ENCODE results near the gene PDPK1.

PDPK1 gene

DNA sequence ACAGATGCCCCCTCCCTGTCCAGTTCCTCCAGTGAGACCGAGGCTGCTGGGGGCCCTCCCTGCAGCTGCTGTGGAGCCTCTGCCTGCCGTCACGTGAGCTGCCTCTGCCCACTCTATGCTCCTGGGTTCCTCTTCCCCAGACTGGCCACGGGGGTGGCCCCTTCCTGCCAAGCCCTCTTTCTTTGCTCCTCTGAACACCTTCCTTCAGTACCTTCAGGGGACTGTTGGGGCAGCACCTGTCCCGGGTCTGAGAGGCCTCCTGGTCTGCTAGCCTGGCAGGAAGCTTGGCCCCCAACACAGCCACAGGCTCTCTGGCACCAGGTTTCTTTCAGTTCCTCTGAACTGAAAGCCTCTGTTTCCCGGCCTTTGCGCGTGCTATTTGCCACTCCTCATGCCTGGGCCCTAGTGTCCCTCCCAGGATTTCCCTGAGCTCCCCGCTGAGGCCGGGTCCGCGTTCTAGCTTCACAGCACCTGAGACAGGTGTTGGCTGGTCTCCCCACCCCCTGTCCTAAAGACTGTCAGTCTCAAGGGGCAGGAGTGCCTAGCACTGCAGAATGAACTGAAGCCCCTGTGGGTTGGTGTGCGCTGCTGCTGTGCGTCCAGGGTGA lies 30.7 kb upstream of the PDPK1 start:
- DNase-seq (ENCODE audit: low read depth) = no peak

DNA sequence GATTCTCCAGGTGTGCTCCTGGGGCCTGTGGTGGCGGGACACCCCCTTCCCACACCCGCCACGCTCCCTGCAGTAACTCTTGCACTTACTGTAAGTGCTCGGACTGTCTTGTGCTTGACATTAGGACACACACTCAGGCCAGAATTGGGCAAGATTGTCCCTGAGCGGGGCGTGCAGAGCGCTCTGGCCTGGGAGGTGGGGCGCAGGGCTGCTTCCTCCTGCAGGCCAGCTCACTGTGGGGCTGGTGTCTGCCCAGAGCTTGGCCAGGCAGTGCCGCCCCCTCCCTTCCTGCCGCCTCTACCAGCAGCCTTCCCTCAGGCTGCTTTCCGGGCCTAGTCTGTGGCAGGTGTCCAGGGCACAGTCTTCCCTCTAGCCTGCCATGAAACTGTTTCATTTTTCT lies 30.2 kb upstream of the PDPK1 start:
- DNase-seq (ENCODE audit: low read depth) = no peak

- DNase-seq (ENCODE audit: low read depth) = no peak
These were observed 29.0 kb upstream of the PDPK1 start for GRCh38 chr16:2508722-2509400.

GRCh38 chr16:2511128-2511800 lies 26.6 kb upstream of the PDPK1 start:
- no peak for DNase-seq (ENCODE audit: low read depth)

DNA sequence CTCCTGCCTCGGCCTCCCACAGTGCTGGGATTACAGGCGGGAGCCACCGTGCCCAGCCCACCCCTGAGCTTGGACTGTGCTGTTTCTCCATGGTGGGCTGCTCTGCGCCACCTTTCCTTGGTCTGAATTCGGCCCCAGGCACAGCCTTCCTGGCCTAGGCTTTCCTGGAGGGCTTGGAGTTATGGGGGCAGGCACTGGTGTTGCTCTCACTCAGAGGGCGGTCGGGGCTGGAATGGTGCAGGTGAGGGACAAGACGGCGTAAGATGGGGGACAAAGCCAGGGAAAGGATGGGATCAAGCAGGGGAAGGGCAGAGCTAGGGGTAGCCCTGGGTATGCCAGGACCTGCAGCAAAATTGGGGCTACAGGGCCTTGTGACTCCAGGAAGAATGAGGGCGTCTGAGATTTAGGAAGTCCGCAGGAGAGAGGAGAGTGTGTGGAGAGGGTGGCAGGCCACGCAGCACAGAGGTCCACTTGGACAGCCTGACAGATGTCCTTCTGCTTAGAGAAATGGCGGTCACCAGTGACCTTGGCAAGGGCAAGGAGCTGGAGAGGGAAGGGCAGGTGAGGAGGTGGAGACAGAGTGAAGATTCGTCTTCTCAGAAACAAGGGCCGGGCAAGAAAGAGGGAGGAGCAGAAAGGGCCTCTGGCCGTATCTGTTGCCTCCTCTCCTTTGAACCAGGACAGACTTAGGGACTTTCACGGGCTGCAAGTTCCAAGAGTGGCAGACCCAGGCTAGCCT lies 25.7 kb upstream of the PDPK1 start:
- DNase-seq (ENCODE audit: low read depth) = no peak

- DNase-seq (ENCODE audit: low read depth) = no peak
These were observed 25.0 kb upstream of the PDPK1 start for GRCh38 chr16:2512735-2513404.

- no peak for DNase-seq (ENCODE audit: low read depth)
These were observed 24.2 kb upstream of the PDPK1 start, which contains the start of gene ATP6V0C for GRCh38 chr16:2513405-2514332. Gene ATP6V0C, plus strand, starts transcription at chr16:2513952. Its CDS starts 152 bp downstream, at chr16:2514104.

DNA sequence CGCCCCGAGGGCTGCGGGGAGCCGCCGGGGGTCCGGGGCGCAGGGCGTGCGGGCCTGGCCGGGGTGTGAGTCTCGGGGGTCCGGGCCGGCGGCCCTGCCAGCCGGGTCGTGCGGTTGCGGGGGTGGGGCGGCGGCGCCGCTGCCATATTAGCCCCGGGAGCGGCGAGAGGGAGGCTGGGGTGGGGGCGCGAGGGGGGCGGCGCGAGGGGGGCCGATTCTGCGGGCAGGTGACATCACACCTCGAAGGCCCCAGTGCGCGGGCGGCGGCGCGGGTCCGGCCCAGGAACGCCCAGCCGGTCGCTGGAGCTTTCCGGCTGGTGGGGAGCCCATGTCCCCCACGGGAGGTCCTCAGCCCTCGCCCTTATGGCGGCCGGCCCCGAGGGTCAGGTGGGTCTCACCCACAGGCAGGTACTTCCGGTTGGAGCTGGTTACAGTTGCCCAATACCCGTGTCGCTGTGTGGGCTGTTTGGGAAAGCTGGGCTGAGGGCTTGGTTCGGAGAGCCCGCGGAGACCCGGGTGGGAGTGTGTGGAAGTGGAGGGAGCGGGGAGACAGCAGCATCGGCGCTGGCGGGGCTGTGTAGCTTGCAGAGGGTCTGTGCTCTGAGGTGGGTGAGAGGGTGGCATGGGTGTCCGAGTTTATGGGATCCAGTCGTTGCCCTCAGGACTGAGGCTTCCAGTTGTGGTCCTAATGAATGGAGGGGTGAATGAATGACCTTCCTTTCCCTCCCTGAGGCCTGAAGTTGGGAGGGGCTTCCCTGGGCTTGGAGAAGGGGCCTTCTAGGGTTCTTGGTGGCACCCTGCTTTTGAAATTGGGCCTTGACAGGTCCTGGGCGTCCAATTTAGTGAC lies 23.3 kb upstream of the PDPK1 start:
- no peak for DNase-seq (ENCODE audit: low read depth)

DNA sequence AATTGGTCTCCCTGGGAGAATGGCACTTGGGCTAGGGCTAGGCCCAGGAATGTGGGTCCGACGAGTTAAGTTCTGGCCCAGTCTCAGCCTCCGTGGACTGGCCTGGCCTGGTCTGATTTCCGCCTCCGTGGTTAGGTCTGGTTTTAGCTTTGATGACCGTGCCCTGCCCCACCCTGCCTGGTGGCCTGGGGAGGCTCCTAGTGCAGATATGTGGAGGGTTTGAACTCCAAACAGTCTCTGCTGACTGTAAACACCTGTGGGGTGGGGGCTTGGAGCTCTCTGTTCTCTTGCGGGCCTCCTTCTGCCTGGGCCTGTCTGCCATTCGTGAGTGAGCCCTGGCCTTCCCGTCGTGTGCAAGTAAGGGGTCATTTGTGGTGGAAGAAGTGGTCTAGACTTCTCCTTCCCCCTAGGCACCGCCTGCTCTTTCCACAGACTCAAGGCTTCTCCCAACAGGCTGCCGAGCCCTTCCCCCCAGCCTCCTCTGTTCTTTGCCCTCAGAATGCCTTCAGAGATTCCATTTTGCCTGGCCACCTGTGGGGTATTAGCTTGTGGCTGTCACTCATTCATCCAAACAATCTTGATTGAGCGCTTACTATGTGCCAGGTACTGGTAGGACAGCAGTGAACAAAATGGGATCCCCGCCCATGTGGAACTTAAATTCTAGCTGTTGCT lies 22.5 kb upstream of the PDPK1 start:
- no peak for DNase-seq (ENCODE audit: low read depth)

DNA sequence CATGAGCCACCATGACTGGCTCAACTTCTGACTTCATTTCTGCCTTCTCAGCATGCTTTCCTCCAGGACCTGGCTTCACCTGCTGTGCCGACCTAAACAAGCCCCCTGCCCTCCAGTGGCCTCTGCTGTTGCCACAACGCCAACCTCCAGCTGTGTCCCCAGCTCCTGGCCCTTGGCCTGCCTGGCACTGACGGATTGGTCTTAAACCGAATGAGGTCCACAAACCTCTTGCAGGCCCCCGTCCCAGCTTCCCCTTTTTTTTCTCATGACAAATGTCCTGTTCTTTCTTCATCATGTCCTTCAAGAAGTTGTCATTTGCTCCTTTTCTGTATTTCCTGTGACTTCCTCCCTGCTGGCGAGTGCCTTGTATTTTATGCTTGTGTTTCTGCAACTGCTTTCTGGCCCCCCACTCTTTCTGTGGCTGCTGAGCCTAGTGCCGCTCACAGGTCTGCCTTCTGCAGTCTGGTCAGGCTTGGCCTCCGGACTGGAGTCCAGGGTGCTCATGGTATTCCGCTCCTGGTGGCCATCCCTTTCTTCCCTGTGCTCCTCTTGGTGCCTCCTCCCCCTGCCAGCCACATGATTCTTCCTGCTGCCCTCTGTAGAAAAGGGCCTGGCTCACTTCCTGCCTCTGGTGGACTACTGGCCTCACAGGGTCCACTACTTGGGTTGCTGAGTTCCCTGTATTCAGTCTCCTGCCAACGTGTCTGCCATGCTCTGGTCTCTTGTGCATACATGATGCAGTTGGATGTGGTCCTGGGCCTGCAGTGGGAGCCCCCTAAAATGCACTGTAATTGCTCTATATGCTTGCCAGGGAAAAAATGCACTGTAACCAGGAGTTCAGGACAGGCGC lies 21.2 kb upstream of the PDPK1 start:
- no peak for DNase-seq (ENCODE audit: low read depth)

DNA sequence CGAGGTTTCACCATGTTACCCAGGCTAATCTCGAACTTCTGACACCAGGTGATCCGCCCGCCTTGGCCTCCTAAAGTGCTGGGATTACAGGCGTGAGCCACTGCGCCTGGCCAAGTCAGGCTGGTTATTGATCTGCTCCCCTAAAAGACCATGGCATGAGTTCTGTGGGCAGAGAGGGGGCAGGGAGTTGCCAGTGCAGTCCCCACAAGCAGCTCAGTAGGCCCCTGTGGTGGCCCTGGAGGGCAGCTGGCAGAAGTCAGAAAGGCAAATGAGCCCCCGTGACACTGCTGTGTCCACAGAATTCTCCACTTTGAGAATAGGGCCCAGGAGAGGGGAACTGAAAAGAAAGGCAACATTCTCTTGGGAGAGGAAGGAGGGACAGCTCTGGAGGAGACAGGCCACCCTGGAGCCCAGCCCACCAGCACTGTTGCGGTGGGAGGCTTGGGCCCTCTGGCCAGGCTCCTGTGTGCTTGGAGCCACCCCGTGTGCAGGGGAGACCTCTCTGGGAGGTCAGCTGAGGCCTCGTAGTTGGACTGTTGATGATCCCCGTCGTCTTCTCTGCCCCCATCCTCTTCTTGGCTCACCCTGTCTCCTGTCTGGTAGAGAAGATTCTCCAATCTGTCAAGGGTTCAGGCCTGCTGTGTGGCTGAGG lies 19.7 kb upstream of the PDPK1 start:
- DNase-seq (ENCODE audit: low read depth) = no peak

- no peak for DNase-seq (ENCODE audit: low read depth)
These were observed 18.8 kb upstream of the PDPK1 start for GRCh38 chr16:2518823-2519710.

GRCh38 chr16:2519711-2520080 lies 18.1 kb upstream of the PDPK1 start:
- DNase-seq (ENCODE audit: low read depth) = no peak

- peak; percentile 39 for DNase-seq (ENCODE audit: low read depth)
These were observed 17.6 kb upstream of the PDPK1 start, which contains the start of gene AMDHD2 for GRCh38 chr16:2520097-2520783. Gene AMDHD2, plus strand, starts transcription at chr16:2520371. Its CDS starts 88 bp downstream, at chr16:2520459.

DNA sequence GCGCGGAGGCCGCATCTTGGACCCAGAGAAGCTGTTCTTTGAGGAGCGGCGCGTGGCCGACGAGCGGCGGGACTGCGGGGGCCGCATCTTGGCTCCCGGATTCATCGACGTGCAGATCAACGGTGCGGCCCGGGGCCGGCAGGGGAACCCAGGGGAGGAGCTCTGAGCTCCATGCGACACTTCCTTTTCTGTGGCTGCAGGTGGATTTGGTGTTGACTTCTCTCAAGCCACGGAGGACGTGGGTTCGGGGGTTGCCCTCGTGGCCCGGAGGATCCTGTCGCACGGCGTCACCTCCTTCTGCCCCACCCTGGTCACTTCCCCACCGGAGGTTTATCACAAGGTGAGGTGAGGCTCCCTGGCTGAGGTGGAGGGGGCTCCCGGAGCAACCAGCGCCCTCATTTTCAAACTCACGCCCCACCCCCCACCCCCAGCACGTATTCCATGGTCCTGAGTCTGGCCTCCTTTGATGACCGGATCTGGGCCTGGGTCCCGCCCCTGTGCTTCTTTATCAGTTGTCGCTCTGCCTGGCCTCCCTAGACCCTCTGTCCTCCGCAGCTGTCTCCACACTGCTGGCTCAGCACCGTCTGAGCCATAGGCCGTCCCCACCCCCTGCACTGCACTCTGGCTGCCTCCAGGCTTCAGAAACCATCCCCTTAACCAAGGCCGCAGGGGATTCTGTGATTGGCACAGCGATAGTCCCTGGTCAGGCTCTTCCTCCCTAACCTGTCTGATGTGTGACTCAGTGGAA lies 16.9 kb upstream of the PDPK1 start:
- DNase-seq (ENCODE audit: low read depth) = no peak
